Neural cell (in vitro differentiated cells): ENCODE results near the gene RPUSD1.

ENCODE experiments used
- EP300 ChIP-seq: fragments of 450-650 bp; conservative IDR thresholded peaks from 2 replicates; pipeline ENCODE4 v1.6.1; 2014; ENCODE audit warnings: antibody characterized with exemption, mild to moderate bottlenecking, moderate library complexity; ENCODE audit not compliant: poor library complexity, severe bottlenecking
- EZH2 ChIP-seq: fragments of 200-600, 300-800 bp; shearing (Covaris generic), sonication (generic); IDR thresholded peaks from 2 replicates; pipeline ENCODE4 v1.6.1; 2014; ENCODE audit warnings: antibody characterized with exemption, low read length, borderline replicate concordance, mild to moderate bottlenecking; ENCODE audit not compliant: insufficient read depth, poor library complexity, severe bottlenecking
- MXI1 ChIP-seq: fragments of 450-650 bp; conservative IDR thresholded peaks from 2 replicates; pipeline ENCODE4 v1.6.1; 2014; ENCODE audit warnings: antibody characterized with exemption, mild to moderate bottlenecking; ENCODE audit not compliant: poor library complexity, severe bottlenecking
- POLR2AphosphoS5 ChIP-seq: IDR thresholded peaks from 2 replicates; pipeline ENCODE4 v1.6.1; 2012
- RAD21 ChIP-seq: fragments of 450-650 bp; conservative IDR thresholded peaks from 2 replicates; pipeline ENCODE4 v1.6.1; 2014; ENCODE audit warnings: antibody characterized with exemption, mild to moderate bottlenecking, moderate library complexity
- SMC3 ChIP-seq: fragments of 450-650 bp; conservative IDR thresholded peaks from 2 replicates; pipeline ENCODE4 v1.6.1; 2014; ENCODE audit warnings: antibody characterized with exemption, mild to moderate bottlenecking, moderate library complexity; ENCODE audit not compliant: poor library complexity
- TAF1 ChIP-seq: IDR thresholded peaks from 2 replicates; pipeline ENCODE4 v1.6.1; 2012; ENCODE audit warnings: low read depth
- TF ChIP-seq, protein P1 (sequence below): fragments of 450-650 bp; IDR thresholded peaks from 2 replicates; pipeline ENCODE4 v1.5.1; 2014; ENCODE audit warnings: antibody characterized with exemption, mild to moderate bottlenecking, moderate library complexity; ENCODE audit not compliant: poor library complexity, severe bottlenecking

- TF ChIP-seq, protein P1, sequence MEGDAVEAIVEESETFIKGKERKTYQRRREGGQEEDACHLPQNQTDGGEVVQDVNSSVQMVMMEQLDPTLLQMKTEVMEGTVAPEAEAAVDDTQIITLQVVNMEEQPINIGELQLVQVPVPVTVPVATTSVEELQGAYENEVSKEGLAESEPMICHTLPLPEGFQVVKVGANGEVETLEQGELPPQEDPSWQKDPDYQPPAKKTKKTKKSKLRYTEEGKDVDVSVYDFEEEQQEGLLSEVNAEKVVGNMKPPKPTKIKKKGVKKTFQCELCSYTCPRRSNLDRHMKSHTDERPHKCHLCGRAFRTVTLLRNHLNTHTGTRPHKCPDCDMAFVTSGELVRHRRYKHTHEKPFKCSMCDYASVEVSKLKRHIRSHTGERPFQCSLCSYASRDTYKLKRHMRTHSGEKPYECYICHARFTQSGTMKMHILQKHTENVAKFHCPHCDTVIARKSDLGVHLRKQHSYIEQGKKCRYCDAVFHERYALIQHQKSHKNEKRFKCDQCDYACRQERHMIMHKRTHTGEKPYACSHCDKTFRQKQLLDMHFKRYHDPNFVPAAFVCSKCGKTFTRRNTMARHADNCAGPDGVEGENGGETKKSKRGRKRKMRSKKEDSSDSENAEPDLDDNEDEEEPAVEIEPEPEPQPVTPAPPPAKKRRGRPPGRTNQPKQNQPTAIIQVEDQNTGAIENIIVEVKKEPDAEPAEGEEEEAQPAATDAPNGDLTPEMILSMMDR: no peak
- TF ChIP-seq EP300 (no peak), RAD21 (no peak), TAF1 (no peak), POLR2AphosphoS5 (no peak), EZH2 (no peak), SMC3 (no peak), MXI1 (no peak)
These were observed 1.9 kb upstream of the RPUSD1 start for GRCh38 chr16:790086-790485.
